Panc1 (cell line): ENCODE data around the gene EFTUD2.

Source experiments
- CTCF ChIP-seq: fragments of 450-650 bp; IDR thresholded peaks from 2 replicates; pipeline ENCODE4 v1.5.1; 2017; ENCODE audit warnings: mild to moderate bottlenecking
- POLR2AphosphoS5 ChIP-seq: IDR thresholded peaks from 2 replicates; pipeline ENCODE4 v1.6.1; 2012; ENCODE audit warnings: mild to moderate bottlenecking, low read depth, low read length, moderate library complexity
- SIN3A ChIP-seq: IDR thresholded peaks from 2 replicates; pipeline ENCODE4 v1.6.1; 2012; ENCODE audit warnings: low read depth, mild to moderate bottlenecking, low read length, moderate library complexity, borderline replicate concordance; ENCODE audit not compliant: insufficient read depth
- TCF7L2 ChIP-seq: IDR thresholded peaks from 2 replicates; pipeline ENCODE4 v1.6.1; 2011; ENCODE audit warnings: mild to moderate bottlenecking, low read depth, low read length, inconsistent platforms
- TF ChIP-seq, protein P1 (sequence below), 2 experiments: IDR thresholded peaks; 2 replicates each; pipeline ENCODE4 v1.6.1; 2011 to 2012; ENCODE audit warnings: low read depth in 2 of 2, control low read depth in 1 of 2, low read length in 1 of 2, mild to moderate bottlenecking in 1 of 2, moderate library complexity in 1 of 2; ENCODE audit not compliant: insufficient read depth in 1 of 2

GRCh38 chr17:44919411-44919810 is 20.2 kb upstream of the EFTUD2 start:
- no peak for TF ChIP-seq CTCF
- no peak for TF ChIP-seq POLR2AphosphoS5
- TF ChIP-seq, protein P1, sequence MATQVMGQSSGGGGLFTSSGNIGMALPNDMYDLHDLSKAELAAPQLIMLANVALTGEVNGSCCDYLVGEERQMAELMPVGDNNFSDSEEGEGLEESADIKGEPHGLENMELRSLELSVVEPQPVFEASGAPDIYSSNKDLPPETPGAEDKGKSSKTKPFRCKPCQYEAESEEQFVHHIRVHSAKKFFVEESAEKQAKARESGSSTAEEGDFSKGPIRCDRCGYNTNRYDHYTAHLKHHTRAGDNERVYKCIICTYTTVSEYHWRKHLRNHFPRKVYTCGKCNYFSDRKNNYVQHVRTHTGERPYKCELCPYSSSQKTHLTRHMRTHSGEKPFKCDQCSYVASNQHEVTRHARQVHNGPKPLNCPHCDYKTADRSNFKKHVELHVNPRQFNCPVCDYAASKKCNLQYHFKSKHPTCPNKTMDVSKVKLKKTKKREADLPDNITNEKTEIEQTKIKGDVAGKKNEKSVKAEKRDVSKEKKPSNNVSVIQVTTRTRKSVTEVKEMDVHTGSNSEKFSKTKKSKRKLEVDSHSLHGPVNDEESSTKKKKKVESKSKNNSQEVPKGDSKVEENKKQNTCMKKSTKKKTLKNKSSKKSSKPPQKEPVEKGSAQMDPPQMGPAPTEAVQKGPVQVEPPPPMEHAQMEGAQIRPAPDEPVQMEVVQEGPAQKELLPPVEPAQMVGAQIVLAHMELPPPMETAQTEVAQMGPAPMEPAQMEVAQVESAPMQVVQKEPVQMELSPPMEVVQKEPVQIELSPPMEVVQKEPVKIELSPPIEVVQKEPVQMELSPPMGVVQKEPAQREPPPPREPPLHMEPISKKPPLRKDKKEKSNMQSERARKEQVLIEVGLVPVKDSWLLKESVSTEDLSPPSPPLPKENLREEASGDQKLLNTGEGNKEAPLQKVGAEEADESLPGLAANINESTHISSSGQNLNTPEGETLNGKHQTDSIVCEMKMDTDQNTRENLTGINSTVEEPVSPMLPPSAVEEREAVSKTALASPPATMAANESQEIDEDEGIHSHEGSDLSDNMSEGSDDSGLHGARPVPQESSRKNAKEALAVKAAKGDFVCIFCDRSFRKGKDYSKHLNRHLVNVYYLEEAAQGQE (IDR thresholded peaks at IDR 0.05; ENCODE audit: insufficient read depth in 1 of 2, low read depth in 2 of 2, low read length in 1 of 2) = no peak
- no peak for TF ChIP-seq TCF7L2
- TF ChIP-seq SIN3A = no peak
